Measurements from ENCODE around the gene ALAD.
A peak's percentile ranks its signal among the peaks of the same experiment; 100 is the strongest.

Gene ALAD

GRCh38 chr9:113350937-113351336, 50.1 kb downstream of the ALAD start:
- no peak for TF ChIP-seq CTCF (IDR thresholded peaks at IDR 0.05; ENCODE audit: insufficient read depth, low read depth, low read length, missing control alignments)
- no peak overlapping the region for H3K4me3 ChIP-seq (ENCODE audit: low read depth, low read length)
- peak; percentile 51 for DNase-seq (ENCODE audit: low read depth)

- peak overlapping the region; percentile 34 for H3K4me3 ChIP-seq (ENCODE audit: low read depth, low read length)
- no peak for DNase-seq (ENCODE audit: low read depth)
- TF ChIP-seq CTCF (IDR thresholded peaks at IDR 0.05; ENCODE audit: insufficient read depth, low read depth, low read length, missing control alignments): no peak
Measured at GRCh38 chr9:113350107-113350661, 50.9 kb downstream of the ALAD start.

- H3K4me3 ChIP-seq (ENCODE audit: low read depth, low read length): peak within 1 kb of the TSS; percentile 34
Measured at GRCh38 chr9:113349445-113350094, 51.5 kb downstream of the ALAD start, which contains the start of gene BSPRY. Gene BSPRY, plus strand, starts transcription at chr9:113349541. Its CDS starts 39 bp downstream, at chr9:113349580.

GRCh38 chr9:113349066-113349444, 52.0 kb downstream of the ALAD start:
- no peak for DNase-seq (ENCODE audit: low read depth)
- H3K4me3 ChIP-seq (ENCODE audit: low read depth, low read length): no peak overlapping the region
- TF ChIP-seq CTCF (IDR thresholded peaks at IDR 0.05; ENCODE audit: insufficient read depth, low read depth, low read length, missing control alignments): no peak

More at GRCh38 chr9:113349445-113350094, 51.5 kb downstream of the ALAD start, which contains the start of gene BSPRY:
- no peak for TF ChIP-seq CTCF (IDR thresholded peaks at IDR 0.05; ENCODE audit: insufficient read depth, low read depth, low read length, missing control alignments)
- no peak for DNase-seq (ENCODE audit: low read depth)

- no peak for DNase-seq (ENCODE audit: low read depth)
- no peak for TF ChIP-seq CTCF (IDR thresholded peaks at IDR 0.05; ENCODE audit: insufficient read depth, low read depth, low read length, missing control alignments)
- no peak overlapping the region for H3K4me3 ChIP-seq (ENCODE audit: low read depth, low read length)
Measured at GRCh38 chr9:113348437-113348836, 52.6 kb downstream of the ALAD start.

GRCh38 chr9:113345671-113346070, 55.4 kb downstream of the ALAD start:
- TF ChIP-seq CTCF (IDR thresholded peaks at IDR 0.05; ENCODE audit: insufficient read depth, low read depth, low read length, missing control alignments): no peak
- no peak for DNase-seq (ENCODE audit: low read depth)
- H3K4me3 ChIP-seq (ENCODE audit: low read depth, low read length): no peak overlapping the region

GRCh38 chr9:113345190-113345589, 55.9 kb downstream of the ALAD start:
- no peak for TF ChIP-seq CTCF (IDR thresholded peaks at IDR 0.05; ENCODE audit: insufficient read depth, low read depth, low read length, missing control alignments)
- no peak for DNase-seq (ENCODE audit: low read depth)
- no peak overlapping the region for H3K4me3 ChIP-seq (ENCODE audit: low read depth, low read length)
